WTC11 (cell line): ENCODE data around the gene CPXM2. TPM values are rescaled to one million over a fixed set of nuclear protein-coding genes. Genes with fewer than 3 reads are reported as not detected.

Experiments
- ATAC-seq: fragments of 200-7000 bp; cut with Tn5 transposase; 2 replicates; pipeline ENCODE4 v1.10.0; 2021; ENCODE audit warnings: mild to moderate bottlenecking, moderate library complexity
- CTCF ChIA-PET: fragments of 300-600 bp; sonication (Branson Sonifier 250); formaldehyde crosslinking; loops from one replicate; lab custom pipeline; 2021; ENCODE audit warnings: antibody characterized with exemption; lab: Charles Lee
- POLR2A ChIA-PET: fragments of 350-600 bp; sonication (Branson Sonifier 250); formaldehyde crosslinking; loops from one replicate; lab custom pipeline; 2021; ENCODE audit warnings: antibody characterized with exemption; lab: Charles Lee
- DNase-seq: peaks from one replicate; pipeline ENCODE4 v3.0.0; 2021; ENCODE audit warnings: low spot score
- H3K27ac Mint-ChIP-seq: 2 replicates; pipeline ENCODE4 v1.8.0; 2021; ENCODE audit warnings: mixed read lengths
- H3K27me3 Mint-ChIP-seq: 2 replicates; pipeline ENCODE4 v1.8.0; 2021; ENCODE audit warnings: low read depth, mild to moderate bottlenecking, moderate library complexity, mixed read lengths
- H3K36me3 Mint-ChIP-seq: 2 replicates; pipeline ENCODE4 v1.8.0; 2021; ENCODE audit warnings: mixed read lengths
- H3K4me1 Mint-ChIP-seq: 2 replicates; pipeline ENCODE4 v1.8.0; 2022; ENCODE audit warnings: mixed read lengths
- H3K4me3 Mint-ChIP-seq: 2 replicates; pipeline ENCODE4 v1.8.0; 2021; ENCODE audit warnings: mild to moderate bottlenecking, moderate library complexity, mixed read lengths
- H3K9me3 Mint-ChIP-seq: 2 replicates; pipeline ENCODE4 v1.8.0; 2021; ENCODE audit warnings: mixed read lengths
- CBFB ChIP-seq: sonication (generic); formaldehyde crosslinking; IDR thresholded peaks from 2 replicates; pipeline ENCODE4 v1.8.1; 2022; ENCODE audit warnings: mild to moderate bottlenecking, low read depth, missing genetic modification reagents
- ETV6 ChIP-seq: sonication (generic); formaldehyde crosslinking; IDR thresholded peaks from 2 replicates; pipeline ENCODE4 v1.8.1; 2022; ENCODE audit warnings: mild to moderate bottlenecking, missing genetic modification reagents
- GRHL2 ChIP-seq: fragments of 250-450 bp; sonication (Bioruptor Pico); IDR thresholded peaks from 2 replicates; pipeline ENCODE4 v1.8.0; 2022; ENCODE audit warnings: mild to moderate bottlenecking, moderate library complexity; ENCODE audit not compliant: insufficient replicate concordance, severe bottlenecking
- HMGA2 ChIP-seq: fragments of 250-450 bp; sonication (Bioruptor Pico); IDR thresholded peaks from 2 replicates; pipeline ENCODE4 v1.4.0; 2021; ENCODE audit warnings: mild to moderate bottlenecking, moderate library complexity
- MYBL2 ChIP-seq: sonication (generic); formaldehyde crosslinking; IDR thresholded peaks from 2 replicates; pipeline ENCODE4 v1.8.1; 2023; ENCODE audit warnings: mild to moderate bottlenecking, moderate library complexity, missing genetic modification reagents
- NFYB ChIP-seq: sonication (generic); formaldehyde crosslinking; conservative IDR thresholded peaks from 2 replicates; pipeline ENCODE4 v1.8.0; 2022; ENCODE audit warnings: low read depth, missing genetic modification reagents
- NR2C2 ChIP-seq: sonication (generic); formaldehyde crosslinking; IDR thresholded peaks from 2 replicates; pipeline ENCODE4 v1.8.0; 2022; ENCODE audit warnings: mild to moderate bottlenecking, missing genetic modification reagents
- RORB ChIP-seq: fragments of 250-450 bp; sonication (Bioruptor Pico); IDR thresholded peaks from 2 replicates; pipeline ENCODE4 v1.9.0; 2021; ENCODE audit warnings: mild to moderate bottlenecking
- SP1 ChIP-seq: sonication (generic); formaldehyde crosslinking; conservative IDR thresholded peaks from 2 replicates; pipeline ENCODE4 v1.8.1; 2022; ENCODE audit warnings: missing genetic modification reagents
- STAT6 ChIP-seq: sonication (generic); formaldehyde crosslinking; conservative IDR thresholded peaks from 2 replicates; pipeline ENCODE4 v1.8.1; 2023; ENCODE audit warnings: mild to moderate bottlenecking, low read depth, missing genetic modification reagents, moderate library complexity
- TCF7 ChIP-seq: sonication (generic); formaldehyde crosslinking; IDR thresholded peaks from 2 replicates; pipeline ENCODE4 v1.8.0; 2022; ENCODE audit warnings: mild to moderate bottlenecking, low read depth, missing genetic modification reagents, moderate library complexity
- TEAD1 ChIP-seq: sonication (generic); formaldehyde crosslinking; IDR thresholded peaks from 2 replicates; pipeline ENCODE4 v1.8.0; 2022; ENCODE audit warnings: mild to moderate bottlenecking, missing genetic modification reagents
- TEAD4 ChIP-seq: sonication (generic); formaldehyde crosslinking; IDR thresholded peaks from 2 replicates; pipeline ENCODE4 v1.8.0; 2022; ENCODE audit warnings: mild to moderate bottlenecking, missing genetic modification reagents
- USF1 ChIP-seq: sonication (generic); formaldehyde crosslinking; IDR thresholded peaks from 2 replicates; pipeline ENCODE4 v1.8.0; 2022; ENCODE audit warnings: mild to moderate bottlenecking, missing genetic modification reagents
- ZBTB21 ChIP-seq: sonication (generic); formaldehyde crosslinking; IDR thresholded peaks from 2 replicates; pipeline ENCODE4 v1.8.1; 2023; ENCODE audit warnings: mild to moderate bottlenecking, missing genetic modification reagents, borderline replicate concordance
- ZNF138 ChIP-seq: sonication (generic); formaldehyde crosslinking; conservative IDR thresholded peaks from 2 replicates; pipeline ENCODE4 v1.8.1; 2022; ENCODE audit warnings: mild to moderate bottlenecking, moderate library complexity, missing genetic modification reagents
- ZNF232 ChIP-seq: sonication (generic); formaldehyde crosslinking; IDR thresholded peaks from 2 replicates; pipeline ENCODE4 v1.8.0; 2022; ENCODE audit warnings: mild to moderate bottlenecking, missing genetic modification reagents
- ZNF263 ChIP-seq: sonication (generic); formaldehyde crosslinking; IDR thresholded peaks from 2 replicates; pipeline ENCODE4 v1.8.1; 2022; ENCODE audit warnings: low read depth, mild to moderate bottlenecking, moderate library complexity, missing genetic modification reagents
- ZNF416 ChIP-seq: fragments of 250-450 bp; sonication (Bioruptor Pico); IDR thresholded peaks from 2 replicates; pipeline ENCODE4 v1.9.0; 2021; ENCODE audit warnings: mild to moderate bottlenecking, inconsistent platforms
- total RNA-seq: library from RNA; stranded (reverse); gene quantifications from 3 replicates; pipeline ENCODE4 v1.2.3, GENCODE V29; 2021
- TF ChIP-seq, protein P1 (sequence below): sonication (generic); formaldehyde crosslinking; IDR thresholded peaks from 2 replicates; pipeline ENCODE4 v1.8.1; 2022; ENCODE audit warnings: mild to moderate bottlenecking, moderate library complexity, missing genetic modification reagents
- TF ChIP-seq, protein P2 (sequence below): fragments of 250-450 bp; sonication (Bioruptor Pico); IDR thresholded peaks from 2 replicates; pipeline ENCODE4 v2.1.2; 2022; ENCODE audit warnings: mild to moderate bottlenecking, moderate library complexity
- TF ChIP-seq, protein P3 (sequence below): sonication (generic); formaldehyde crosslinking; IDR thresholded peaks from 2 replicates; pipeline ENCODE4 v1.8.0; 2023; ENCODE audit warnings: mild to moderate bottlenecking, missing genetic modification reagents
- TF ChIP-seq, protein P4 (sequence below): sonication (generic); formaldehyde crosslinking; IDR thresholded peaks from 2 replicates; pipeline ENCODE4 v1.8.0; 2022; ENCODE audit warnings: mild to moderate bottlenecking, missing genetic modification reagents

The CPXM2 gene
- total RNA-seq, 1 experiment from 2014 or later, result 3.4 TPM

DNA sequence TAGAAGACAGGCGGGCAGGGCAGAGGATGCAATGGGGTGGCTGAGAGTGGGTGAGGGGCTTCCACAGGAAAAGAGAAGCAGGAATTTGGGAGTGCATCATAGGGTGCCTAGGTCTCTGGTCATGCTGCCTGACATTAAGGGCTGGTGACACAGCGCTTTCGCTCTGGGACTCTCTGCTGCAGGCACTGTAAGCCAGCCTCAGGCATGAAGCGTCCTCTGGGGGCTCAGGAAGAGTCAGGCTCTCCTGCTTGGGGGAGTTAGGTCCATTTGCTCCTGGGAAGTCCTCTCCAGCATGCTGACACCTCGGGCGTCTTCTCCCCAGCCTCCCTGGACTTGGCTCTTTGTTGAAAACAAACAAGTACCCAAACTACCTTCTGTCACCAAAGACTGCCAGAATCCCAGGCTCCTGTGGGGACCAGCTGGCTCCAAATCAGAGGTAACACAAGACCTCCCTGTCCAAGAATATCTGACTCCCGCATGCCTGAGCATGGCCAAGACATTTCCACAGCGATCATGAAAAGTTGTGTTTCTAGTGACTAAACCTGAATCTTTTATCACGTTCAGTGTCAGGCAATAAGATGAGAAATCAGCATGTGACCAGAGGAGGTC lies 170.1 kb downstream of the CPXM2 start:
- DNase-seq, result no peak
- H3K4me1 Mint-ChIP-seq, result no peaks in the 10 kb centered on the region
- no peak for ATAC-seq
- H3K4me3 Mint-ChIP-seq, result no peak overlapping the region
- H3K9me3 Mint-ChIP-seq, result peaks cover 16% of the 10 kb centered on the region
- no peak for TF ChIP-seq TEAD1 (CRISPR knock-in tag)
- TF ChIP-seq ZNF232 (CRISPR knock-in tag), result no peak
- TF ChIP-seq RORB, result no peak
- TF ChIP-seq ZNF263, result no peak
- no peak for TF ChIP-seq SP1 (CRISPR knock-in tag)
- H3K27me3 Mint-ChIP-seq, result peaks cover 7% of the 10 kb centered on the region
- ChIA-PET POLR2A (no interaction called here), CTCF (no interaction called here)
- H3K36me3 Mint-ChIP-seq, result peaks cover 5% of the 10 kb centered on the region
- H3K27ac Mint-ChIP-seq, result no peak overlapping the region

DNA sequence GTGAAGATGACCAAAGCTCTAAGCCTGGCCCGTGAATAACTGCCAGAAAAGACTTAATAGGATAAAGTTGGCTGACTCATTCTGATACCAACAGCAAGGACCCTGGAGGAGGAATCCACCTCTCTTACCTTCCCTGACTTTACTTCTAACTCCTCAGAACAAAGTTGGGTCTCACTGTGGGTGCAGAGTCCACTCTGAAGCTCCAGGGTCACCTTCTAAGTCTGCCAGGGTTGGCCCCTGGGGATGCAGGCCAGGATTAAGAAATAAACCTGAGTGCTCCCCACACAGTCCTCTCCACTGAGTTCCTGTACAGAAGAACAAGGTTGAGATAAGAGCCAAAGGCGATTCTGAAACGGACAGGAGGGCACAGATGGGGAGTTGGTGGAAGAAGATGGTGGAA lies 171.1 kb downstream of the CPXM2 start:
- TF ChIP-seq, protein P1, sequence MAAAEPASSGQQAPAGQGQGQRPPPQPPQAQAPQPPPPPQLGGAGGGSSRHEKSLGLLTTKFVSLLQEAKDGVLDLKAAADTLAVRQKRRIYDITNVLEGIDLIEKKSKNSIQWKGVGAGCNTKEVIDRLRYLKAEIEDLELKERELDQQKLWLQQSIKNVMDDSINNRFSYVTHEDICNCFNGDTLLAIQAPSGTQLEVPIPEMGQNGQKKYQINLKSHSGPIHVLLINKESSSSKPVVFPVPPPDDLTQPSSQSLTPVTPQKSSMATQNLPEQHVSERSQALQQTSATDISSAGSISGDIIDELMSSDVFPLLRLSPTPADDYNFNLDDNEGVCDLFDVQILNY (CRISPR knock-in tag), result no peak
- TF ChIP-seq TCF7 (no peak), ZNF416 (CRISPR knock-in tag) (no peak)
- Mint-ChIP-seq H3K36me3 (peaks cover 5% of the 10 kb centered on the region), H3K27me3 (peaks cover 7% of the 10 kb centered on the region), H3K27ac (no peak overlapping the region), H3K4me1 (no peaks in the 10 kb centered on the region), H3K9me3 (peaks cover 16% of the 10 kb centered on the region), H3K4me3 (no peak overlapping the region)
- ChIA-PET CTCF (no interaction called here), POLR2A (no interaction called here)
- ATAC-seq, result no peak
- DNase-seq, result no peak

GRCh38 chr10:123718544-123719060 lies 173.0 kb downstream of the CPXM2 start:
- H3K36me3 Mint-ChIP-seq, result peaks cover 5% of the 10 kb centered on the region
- peaks cover 7% of the 10 kb centered on the region for H3K27me3 Mint-ChIP-seq
- ChIA-PET CTCF (interaction anchor here (1.1 kb wide), 2 partner anchors 14 to 31 kb away, joined by 3 read pairs; no protein-coding TSS in a partner anchor), POLR2A (no interaction called here)
- no peaks in the 10 kb centered on the region for H3K4me1 Mint-ChIP-seq
- DNase-seq (no peak), ATAC-seq (no peak)
- peaks cover 20% of the 10 kb centered on the region for H3K9me3 Mint-ChIP-seq
- no peak overlapping the region for H3K27ac Mint-ChIP-seq
- H3K4me3 Mint-ChIP-seq, result no peak overlapping the region
- TF ChIP-seq, protein P2, sequence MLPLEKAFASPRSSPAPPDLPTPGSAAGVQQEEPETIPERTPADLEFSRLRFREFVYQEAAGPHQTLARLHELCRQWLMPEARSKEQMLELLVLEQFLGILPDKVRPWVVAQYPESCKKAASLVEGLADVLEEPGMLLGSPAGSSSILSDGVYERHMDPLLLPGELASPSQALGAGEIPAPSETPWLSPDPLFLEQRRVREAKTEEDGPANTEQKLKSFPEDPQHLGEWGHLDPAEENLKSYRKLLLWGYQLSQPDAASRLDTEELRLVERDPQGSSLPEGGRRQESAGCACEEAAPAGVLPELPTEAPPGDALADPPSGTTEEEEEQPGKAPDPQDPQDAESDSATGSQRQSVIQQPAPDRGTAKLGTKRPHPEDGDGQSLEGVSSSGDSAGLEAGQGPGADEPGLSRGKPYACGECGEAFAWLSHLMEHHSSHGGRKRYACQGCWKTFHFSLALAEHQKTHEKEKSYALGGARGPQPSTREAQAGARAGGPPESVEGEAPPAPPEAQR (CRISPR knock-in tag), result no peak
- TF ChIP-seq, protein P3, sequence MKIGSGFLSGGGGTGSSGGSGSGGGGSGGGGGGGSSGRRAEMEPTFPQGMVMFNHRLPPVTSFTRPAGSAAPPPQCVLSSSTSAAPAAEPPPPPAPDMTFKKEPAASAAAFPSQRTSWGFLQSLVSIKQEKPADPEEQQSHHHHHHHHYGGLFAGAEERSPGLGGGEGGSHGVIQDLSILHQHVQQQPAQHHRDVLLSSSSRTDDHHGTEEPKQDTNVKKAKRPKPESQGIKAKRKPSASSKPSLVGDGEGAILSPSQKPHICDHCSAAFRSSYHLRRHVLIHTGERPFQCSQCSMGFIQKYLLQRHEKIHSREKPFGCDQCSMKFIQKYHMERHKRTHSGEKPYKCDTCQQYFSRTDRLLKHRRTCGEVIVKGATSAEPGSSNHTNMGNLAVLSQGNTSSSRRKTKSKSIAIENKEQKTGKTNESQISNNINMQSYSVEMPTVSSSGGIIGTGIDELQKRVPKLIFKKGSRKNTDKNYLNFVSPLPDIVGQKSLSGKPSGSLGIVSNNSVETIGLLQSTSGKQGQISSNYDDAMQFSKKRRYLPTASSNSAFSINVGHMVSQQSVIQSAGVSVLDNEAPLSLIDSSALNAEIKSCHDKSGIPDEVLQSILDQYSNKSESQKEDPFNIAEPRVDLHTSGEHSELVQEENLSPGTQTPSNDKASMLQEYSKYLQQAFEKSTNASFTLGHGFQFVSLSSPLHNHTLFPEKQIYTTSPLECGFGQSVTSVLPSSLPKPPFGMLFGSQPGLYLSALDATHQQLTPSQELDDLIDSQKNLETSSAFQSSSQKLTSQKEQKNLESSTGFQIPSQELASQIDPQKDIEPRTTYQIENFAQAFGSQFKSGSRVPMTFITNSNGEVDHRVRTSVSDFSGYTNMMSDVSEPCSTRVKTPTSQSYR (CRISPR knock-in tag), result no peak
- no peak for TF ChIP-seq ZNF138
- no peak for TF ChIP-seq ETV6 (CRISPR knock-in tag)
- no peak for TF ChIP-seq MYBL2 (CRISPR knock-in tag)
- no peak for TF ChIP-seq ZBTB21 (CRISPR knock-in tag)
- TF ChIP-seq TEAD4, result no peak
- TF ChIP-seq CBFB (CRISPR knock-in tag), result no peak
- no peak for TF ChIP-seq NFYB
- no peak for TF ChIP-seq NR2C2 (CRISPR knock-in tag)
- TF ChIP-seq GRHL2 (CRISPR knock-in tag), result no peak
- TF ChIP-seq HMGA2, result no peak
- TF ChIP-seq TCF7, result no peak
- TF ChIP-seq, protein P4, sequence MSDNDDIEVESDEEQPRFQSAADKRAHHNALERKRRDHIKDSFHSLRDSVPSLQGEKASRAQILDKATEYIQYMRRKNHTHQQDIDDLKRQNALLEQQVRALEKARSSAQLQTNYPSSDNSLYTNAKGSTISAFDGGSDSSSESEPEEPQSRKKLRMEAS, result no peak
- TF ChIP-seq USF1 (CRISPR knock-in tag), result no peak
- TF ChIP-seq STAT6 (CRISPR knock-in tag), result no peak
- TF ChIP-seq TEAD1 (CRISPR knock-in tag), result no peak
